BJ (cell line): Measurements from ENCODE around the gene MT2A. TPM values are rescaled to one million over a fixed set of nuclear protein-coding genes. Genes with fewer than 3 reads are reported as not detected.

ENCODE experiments used
- CTCF ChIA-PET: fragments of 350-600 bp; formaldehyde crosslinking; extraction: SDS; loops from one replicate; lab custom pipeline; 2021; ENCODE audit warnings: antibody characterized with exemption, inconsistent platforms; lab: Yijun Ruan, JAX
- POLR2A ChIA-PET: fragments of 300-600 bp; sonication (Branson Sonifier 250); formaldehyde crosslinking; extraction: SDS; loops from one replicate; lab custom pipeline; 2021; ENCODE audit warnings: antibody characterized with exemption; lab: Charles Lee
- DNase-seq: peaks from one replicate; pipeline ENCODE4 v3.0.0-alpha.2; 2011; ENCODE audit warnings: low read depth
- H3K27me3 ChIP-seq: 2 replicates; pipeline ENCODE4 v1.6.0; 2011; ENCODE audit warnings: low read length; ENCODE audit not compliant: control insufficient read depth, insufficient read depth
- H3K36me3 ChIP-seq: 2 replicates; pipeline ENCODE4 v1.5.1; 2011; ENCODE audit warnings: low read length; ENCODE audit not compliant: control insufficient read depth, insufficient read depth
- H3K4me3 ChIP-seq: 2 replicates; pipeline ENCODE4 v1.5.1; 2011; ENCODE audit warnings: low read depth, mild to moderate bottlenecking, control low read depth, low read length
- CTCF ChIP-seq: IDR thresholded peaks from 2 replicates; pipeline ENCODE4 v1.5.1; 2011; ENCODE audit warnings: low read depth, mild to moderate bottlenecking, control low read depth, inconsistent platforms, low read length, moderate library complexity; ENCODE audit not compliant: insufficient read depth
- polyA plus RNA-seq: library from polyadenylated mRNA; depleted of rRNA; stranded (reverse); fragments of >200 nt; gene quantifications from 2 replicates; pipeline ENCODE4 v1.2.3, GENCODE V29; 2011

MT2A gene
- polyA plus RNA-seq, 1 experiment = 167 TPM

- CTCF ChIA-PET = interaction anchor here (1.2 kb wide), 1 partner anchor 11 kb away, joined by 3 read pairs; no protein-coding TSS in a partner anchor
- Histone ChIP-seq H3K36me3 (no peaks in the 10 kb centered on the region), H3K27me3 (peaks cover 27% of the 10 kb centered on the region), H3K4me3 (no peak overlapping the region)
- no peak for DNase-seq
- POLR2A ChIA-PET = interaction anchor here (0.8 kb wide), 1 partner anchor 1082 kb away, joined by 3 read pairs; no protein-coding TSS in a partner anchor
- no peak for TF ChIP-seq CTCF
These were observed 32.8 kb downstream of the MT2A start for GRCh38 chr16:56641166-56641565.

- no peak for DNase-seq
- TF ChIP-seq CTCF = peak; percentile 47
- ChIA-PET POLR2A (no interaction called here), CTCF (interaction anchor here (0.8 to 2.1 kb wide), 4 partner anchors 9 to 42 kb away, joined by 3 to 5 read pairs (median 4); no protein-coding TSS in a partner anchor)
- H3K36me3 ChIP-seq = no peaks in the 10 kb centered on the region
- peak overlapping the region; percentile 15; the same call in 1 of the 2 replicates for H3K4me3 ChIP-seq
- H3K27me3 ChIP-seq = peaks cover 27% of the 10 kb centered on the region
These were observed 34.8 kb downstream of the MT2A start for GRCh38 chr16:56643080-56643778.

- TF ChIP-seq CTCF = no peak
- Histone ChIP-seq H3K36me3 (no peaks in the 10 kb centered on the region), H3K27me3 (peaks cover 33% of the 10 kb centered on the region), H3K4me3 (no peak overlapping the region)
- POLR2A ChIA-PET = no interaction called here
- CTCF ChIA-PET = interaction anchor here (0.8 to 2.1 kb wide), 3 partner anchors 8 to 43 kb away, joined by 4 to 5 read pairs (median 4); no protein-coding TSS in a partner anchor
- DNase-seq = no peak
These were observed 35.4 kb downstream of the MT2A start for GRCh38 chr16:56643833-56644232.

GRCh38 chr16:56645311-56645710 lies 36.9 kb downstream of the MT2A start:
- ChIA-PET POLR2A (no interaction called here), CTCF (no interaction called here)
- Histone ChIP-seq H3K27me3 (peaks cover 38% of the 10 kb centered on the region), H3K4me3 (no peak overlapping the region), H3K36me3 (no peaks in the 10 kb centered on the region)
- no peak for DNase-seq
- no peak for TF ChIP-seq CTCF

- POLR2A ChIA-PET = no interaction called here
These were observed 37.5 kb downstream of the MT2A start for GRCh38 chr16:56645838-56646237.

More at GRCh38 chr16:56645838-56646237, 37.5 kb downstream of the MT2A start:
- H3K4me3 ChIP-seq = no peak overlapping the region
- CTCF ChIA-PET = no interaction called here
- peaks cover 38% of the 10 kb centered on the region for H3K27me3 ChIP-seq
- TF ChIP-seq CTCF = no peak
- no peaks in the 10 kb centered on the region for H3K36me3 ChIP-seq
- no peak for DNase-seq
